GM18861 (cell line): Measurements from ENCODE around the gene ADAMTSL1.
"Not testable (repeated sequence)": the region's sequence is repeated elsewhere in the genome, so short reads cannot be mapped to it uniquely, and the experiment has no call there.

Source experiments
- ATAC-seq: cut with Tn5 transposase; IDR thresholded peaks from one replicate; pipeline ENCODE4 v1.9.1; 2021; ENCODE audit not compliant: unreplicated experiment

The ADAMTSL1 gene

GRCh38 chr9:18920141-18921084 lies 446.5 kb downstream of the ADAMTSL1 start:
- no peak for ATAC-seq

GRCh38 chr9:18921366-18922075 lies 447.6 kb downstream of the ADAMTSL1 start:
- no peak for ATAC-seq

DNA sequence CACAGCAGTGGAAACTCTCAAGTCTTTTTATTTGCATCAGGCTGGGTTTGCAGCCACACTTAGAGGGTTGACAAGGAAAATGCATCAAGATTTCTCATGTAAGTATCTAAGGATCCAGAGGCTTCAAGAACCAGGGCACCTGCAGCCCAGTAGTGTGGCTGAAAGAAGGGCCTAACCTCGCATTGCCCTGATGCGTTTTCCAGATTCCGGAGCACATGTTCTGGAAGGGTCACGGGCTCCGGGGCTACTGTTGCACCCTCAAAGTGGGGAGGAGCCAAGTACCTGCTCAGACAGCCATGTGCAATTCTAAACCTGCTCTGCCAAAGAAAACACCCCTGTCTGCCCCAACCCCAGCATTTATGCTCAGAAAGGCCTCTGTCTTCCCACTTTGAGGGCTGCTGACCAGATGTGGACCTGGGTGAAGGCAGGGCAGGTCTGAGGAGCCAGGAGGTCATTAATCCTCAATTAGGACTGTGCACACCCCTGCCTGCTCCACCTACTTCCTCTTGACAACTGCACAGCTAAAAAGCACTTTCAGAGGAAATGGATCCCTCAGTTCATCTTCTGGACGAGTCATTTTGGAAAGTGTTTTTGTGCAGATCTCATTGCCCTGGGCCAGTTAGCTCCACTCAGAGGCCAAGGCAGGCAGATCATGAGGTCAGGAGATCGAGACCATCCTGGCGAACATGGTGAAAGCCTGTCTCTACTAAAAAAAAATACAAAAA lies 448.4 kb downstream of the ADAMTSL1 start:
- ATAC-seq, result no peak

DNA sequence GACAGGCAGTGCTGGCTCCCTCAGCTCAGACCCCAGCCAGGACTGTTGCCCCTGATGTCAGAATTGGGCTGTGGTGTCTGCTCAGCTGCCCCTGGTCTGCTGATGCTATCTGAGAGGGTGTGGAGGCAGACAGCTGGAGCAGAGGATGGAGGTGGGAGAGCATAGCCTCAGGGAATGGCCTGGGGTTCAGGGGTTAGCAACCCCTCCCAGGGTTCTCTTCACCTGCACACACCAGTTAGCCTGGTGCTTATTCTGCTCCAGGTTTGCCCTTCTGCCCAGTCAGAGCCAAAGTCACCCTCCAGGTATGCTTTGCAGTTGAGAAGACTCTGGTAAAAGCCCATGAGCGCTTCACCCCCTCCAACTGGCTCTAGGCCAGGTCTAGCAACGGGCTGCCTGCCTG lies 449.2 kb downstream of the ADAMTSL1 start:
- no peak for ATAC-seq

GRCh38 chr9:18923671-18924430 lies 449.9 kb downstream of the ADAMTSL1 start:
- ATAC-seq, result no peak

GRCh38 chr9:18925880-18926279 lies 451.9 kb downstream of the ADAMTSL1 start:
- no peak for ATAC-seq

DNA sequence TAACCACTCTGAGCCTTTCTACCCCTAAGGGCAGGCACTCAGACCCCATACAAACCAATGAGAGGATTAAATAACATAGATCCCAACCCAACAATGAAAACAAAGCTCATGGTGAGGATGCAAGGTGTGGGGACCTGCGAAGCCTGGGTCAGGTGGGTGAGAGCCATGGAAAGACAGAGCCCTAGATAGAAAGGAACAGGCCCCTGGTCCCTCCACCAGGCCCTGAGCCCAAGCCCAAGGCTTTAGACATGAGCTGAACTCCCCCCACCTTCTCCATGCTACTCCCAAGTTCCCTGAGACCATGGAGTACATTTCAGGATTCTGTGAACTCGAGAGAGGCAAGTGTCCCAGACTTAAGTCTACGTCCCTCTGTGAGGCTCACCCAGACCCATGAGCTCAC lies 452.6 kb downstream of the ADAMTSL1 start:
- ATAC-seq, result no peak

- ATAC-seq, result no peak
Measured at GRCh38 chr9:18928711-18929110, 454.8 kb downstream of the ADAMTSL1 start.

- ATAC-seq, result not testable (repeated sequence)
Measured at GRCh38 chr9:18930611-18931010, 456.7 kb downstream of the ADAMTSL1 start.

DNA sequence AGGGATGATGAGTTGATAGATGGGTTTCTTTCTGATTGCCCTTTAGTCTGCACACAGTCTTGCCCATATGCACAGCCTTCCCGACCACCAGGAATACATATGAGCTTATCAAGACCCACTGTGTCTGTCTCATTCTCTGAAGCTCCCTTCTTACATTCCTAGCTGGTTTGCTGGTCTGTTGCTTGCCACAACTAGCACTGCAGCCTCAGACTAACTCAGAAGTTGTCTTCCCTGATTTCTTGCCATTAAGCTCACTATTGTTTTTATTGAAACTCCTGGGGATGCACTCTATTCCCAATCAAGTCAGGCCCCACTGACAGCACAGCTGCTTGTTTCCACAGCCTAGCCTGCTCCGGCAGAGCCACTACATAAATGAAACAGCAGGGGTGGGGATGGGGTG lies 461.6 kb downstream of the ADAMTSL1 start:
- ATAC-seq, result no peak

DNA sequence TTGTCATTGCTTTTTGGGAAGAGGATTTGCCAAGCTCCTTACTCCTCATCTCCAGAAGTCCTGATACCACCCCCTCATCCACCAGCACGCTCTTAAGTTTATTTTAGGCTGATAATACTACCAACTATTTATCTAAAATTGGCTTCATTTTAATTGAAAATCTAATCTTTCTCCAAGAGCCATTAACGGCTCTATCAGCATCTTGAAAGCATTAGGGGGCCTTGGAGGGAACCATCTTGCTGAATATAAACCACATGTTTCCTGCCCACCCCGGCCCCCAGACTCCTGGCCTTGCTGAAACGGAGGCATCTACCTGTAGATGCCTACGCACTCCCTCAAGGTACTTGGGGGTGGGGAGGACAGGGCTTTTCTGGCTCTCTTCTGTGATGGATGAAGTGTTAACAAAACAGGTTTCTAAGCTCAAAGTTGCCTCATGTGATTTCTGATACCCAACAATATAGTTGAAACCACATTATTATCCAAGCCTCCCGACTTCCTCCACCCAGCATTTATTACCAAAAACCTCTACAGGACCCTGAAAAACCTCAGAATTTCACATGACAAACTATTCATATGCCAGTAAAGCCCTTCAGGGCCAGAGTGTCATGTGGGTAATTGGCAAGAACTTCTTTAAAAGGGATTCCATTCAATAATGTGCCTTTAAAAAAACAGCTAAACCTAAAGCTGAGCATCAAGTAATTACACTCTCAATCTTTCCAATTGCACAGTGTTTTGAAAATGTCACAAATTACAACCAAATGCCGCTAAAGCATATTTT lies 462.3 kb downstream of the ADAMTSL1 start:
- ATAC-seq, result no peak

GRCh38 chr9:18939943-18940342 lies 466.0 kb downstream of the ADAMTSL1 start:
- no peak for ATAC-seq

GRCh38 chr9:18941060-18941740 lies 467.2 kb downstream of the ADAMTSL1 start:
- ATAC-seq, result no peak

GRCh38 chr9:18942801-18943200 lies 468.8 kb downstream of the ADAMTSL1 start:
- ATAC-seq, result no peak

DNA sequence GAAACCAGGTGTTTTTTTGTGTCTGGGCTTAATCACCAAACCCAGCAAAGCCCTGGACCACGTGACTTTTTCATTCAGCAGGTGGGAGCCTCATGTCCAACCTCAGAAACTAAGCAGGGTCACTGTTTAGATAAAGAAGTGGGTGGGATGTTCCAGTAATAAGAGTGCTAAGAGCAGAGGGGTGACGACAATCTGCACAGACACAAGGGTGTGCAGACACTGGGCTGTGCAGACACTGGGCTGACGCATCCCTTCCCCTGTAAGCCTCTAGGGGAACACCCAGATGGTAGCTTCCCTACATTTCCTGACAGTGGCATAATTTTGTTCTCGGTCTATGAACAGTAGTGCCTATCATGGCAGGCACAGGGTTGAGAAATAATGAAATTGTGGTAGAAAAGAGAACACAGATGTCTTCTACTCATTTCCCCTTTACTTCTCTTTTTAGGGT lies 474.0 kb downstream of the ADAMTSL1 start:
- no peak for ATAC-seq

GRCh38 chr9:18951936-18952335 lies 478.0 kb downstream of the ADAMTSL1 start:
- ATAC-seq, result no peak

DNA sequence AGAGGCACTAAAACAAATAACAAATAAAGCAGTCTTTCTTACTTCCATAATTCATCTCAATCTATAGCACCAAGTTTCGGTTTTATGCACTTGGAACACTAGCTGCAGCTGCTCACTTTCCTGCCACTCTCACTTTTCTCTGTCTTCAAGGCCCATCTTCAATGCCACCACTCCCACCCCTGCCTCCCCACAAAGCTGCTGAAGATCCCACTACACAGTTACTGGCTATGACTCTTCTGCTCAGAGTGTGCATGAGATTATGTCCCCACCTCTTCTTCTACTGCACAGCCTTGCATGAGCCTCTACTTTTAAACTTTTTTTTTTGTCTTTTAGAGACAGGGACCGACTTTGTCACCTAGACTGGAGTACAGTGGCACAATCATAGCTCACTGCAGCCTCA lies 481.7 kb downstream of the ADAMTSL1 start:
- ATAC-seq, result no peak
